SK-N-SH treated with all-trans-retinoic acid at 6 μM for 48 hours (cell line): ENCODE data around the gene KLC1.
A peak's percentile ranks its signal among the peaks of the same experiment; 100 is the strongest.
"Not testable (repeated sequence)": the region's sequence is repeated elsewhere in the genome, so short reads cannot be mapped to it uniquely, and the experiment has no call there.

Experiments used
- ATAC-seq: fragments of 200-7000 bp; cut with Tn5 transposase; 3 replicates; pipeline ENCODE4 v1.9.1; 2020; ENCODE audit warnings: mild to moderate bottlenecking, moderate library complexity
- ARNTL ChIP-seq: fragments of 450-650 bp; formaldehyde crosslinking; IDR thresholded peaks from 2 replicates; pipeline ENCODE4 v1.5.0; 2020; ENCODE audit warnings: low read depth, mild to moderate bottlenecking, moderate library complexity, borderline replicate concordance
- BACH2 ChIP-seq: fragments of 250-450 bp; sonication (Bioruptor Pico); IDR thresholded peaks from 2 replicates; pipeline ENCODE4 v1.9.0; 2021; ENCODE audit warnings: mild to moderate bottlenecking, borderline replicate concordance
- CSDC2 ChIP-seq: fragments of 250-450 bp; sonication (Bioruptor Pico); IDR thresholded peaks from 2 replicates; pipeline ENCODE4 v1.5.0; 2020; ENCODE audit warnings: mild to moderate bottlenecking, moderate library complexity
- ESRRG ChIP-seq: fragments of 250-450 bp; sonication (Bioruptor Pico); IDR thresholded peaks from 2 replicates; pipeline ENCODE4 v1.6.1; 2021; ENCODE audit warnings: mild to moderate bottlenecking
- GLIS3 ChIP-seq: fragments of 250-450 bp; sonication (Bioruptor Pico); IDR thresholded peaks from 2 replicates; pipeline ENCODE4 v1.5.0; 2020; ENCODE audit warnings: mild to moderate bottlenecking, moderate library complexity
- ISL1 ChIP-seq: fragments of 250-450 bp; sonication (Bioruptor Pico); IDR thresholded peaks from 2 replicates; pipeline ENCODE4 v2.1.2; 2022; ENCODE audit warnings: mild to moderate bottlenecking, moderate library complexity
- OSR1 ChIP-seq: fragments of 250-450 bp; sonication (Bioruptor Pico); IDR thresholded peaks from 2 replicates; pipeline ENCODE4 v1.8.0; 2022; ENCODE audit warnings: moderate library complexity, mild to moderate bottlenecking, inconsistent platforms
- PPARA ChIP-seq: fragments of 250-450 bp; sonication (Bioruptor Pico); IDR thresholded peaks from 2 replicates; pipeline ENCODE4 v1.5.0; 2020; ENCODE audit warnings: mild to moderate bottlenecking, borderline replicate concordance
- RARB ChIP-seq: fragments of 250-450 bp; sonication (Bioruptor Pico); IDR thresholded peaks from 2 replicates; pipeline ENCODE4 v1.8.0; 2021; ENCODE audit warnings: mild to moderate bottlenecking, moderate library complexity
- SNAI2 ChIP-seq: fragments of 250-450 bp; sonication (Bioruptor Pico); IDR thresholded peaks from 2 replicates; pipeline ENCODE4 v1.5.0; 2020; ENCODE audit warnings: mild to moderate bottlenecking, moderate library complexity
- TCF4 ChIP-seq: fragments of 250-450 bp; sonication (Bioruptor Pico); IDR thresholded peaks from 2 replicates; pipeline ENCODE4 v1.8.0; 2021; ENCODE audit warnings: mild to moderate bottlenecking, moderate library complexity, borderline replicate concordance
- TOX ChIP-seq: fragments of 250-450 bp; sonication (Bioruptor Pico); IDR thresholded peaks from 2 replicates; pipeline ENCODE4 v1.8.0; 2021; ENCODE audit warnings: mild to moderate bottlenecking, moderate library complexity, borderline replicate concordance
- ZC3H10 ChIP-seq: fragments of 250-450 bp; sonication (Bioruptor Pico); IDR thresholded peaks from 2 replicates; pipeline ENCODE4 v1.5.1; 2021; ENCODE audit warnings: mild to moderate bottlenecking, moderate library complexity
- ZFP30 ChIP-seq: fragments of 450-650 bp; formaldehyde crosslinking; IDR thresholded peaks from 2 replicates; pipeline ENCODE4 v1.5.0; 2022; ENCODE audit warnings: mild to moderate bottlenecking, moderate library complexity
- ZNF565 ChIP-seq: fragments of 450-650 bp; formaldehyde crosslinking; conservative IDR thresholded peaks from 2 replicates; pipeline ENCODE4 v1.5.0; 2020; ENCODE audit warnings: low read depth, mild to moderate bottlenecking, moderate library complexity
- ZNF8 ChIP-seq: fragments of 450-650 bp; formaldehyde crosslinking; IDR thresholded peaks from 2 replicates; pipeline ENCODE4 v1.5.0; 2020; ENCODE audit warnings: mild to moderate bottlenecking, moderate library complexity
- TF ChIP-seq, protein P1 (sequence below): fragments of 250-450 bp; sonication (Bioruptor Pico); IDR thresholded peaks from 2 replicates; pipeline ENCODE4 v1.5.1; 2021; ENCODE audit warnings: mild to moderate bottlenecking, moderate library complexity
- TF ChIP-seq, protein P2 (sequence below): fragments of 250-450 bp; sonication (Bioruptor Pico); IDR thresholded peaks from 2 replicates; pipeline ENCODE4 v1.8.0; 2020; ENCODE audit warnings: mild to moderate bottlenecking, moderate library complexity, borderline replicate concordance
- TF ChIP-seq, protein P3 (sequence below): fragments of 250-450 bp; sonication (Bioruptor Pico); IDR thresholded peaks from 2 replicates; pipeline ENCODE4 v1.8.0; 2021; ENCODE audit warnings: low read depth, mild to moderate bottlenecking, moderate library complexity, borderline replicate concordance

Gene KLC1

DNA sequence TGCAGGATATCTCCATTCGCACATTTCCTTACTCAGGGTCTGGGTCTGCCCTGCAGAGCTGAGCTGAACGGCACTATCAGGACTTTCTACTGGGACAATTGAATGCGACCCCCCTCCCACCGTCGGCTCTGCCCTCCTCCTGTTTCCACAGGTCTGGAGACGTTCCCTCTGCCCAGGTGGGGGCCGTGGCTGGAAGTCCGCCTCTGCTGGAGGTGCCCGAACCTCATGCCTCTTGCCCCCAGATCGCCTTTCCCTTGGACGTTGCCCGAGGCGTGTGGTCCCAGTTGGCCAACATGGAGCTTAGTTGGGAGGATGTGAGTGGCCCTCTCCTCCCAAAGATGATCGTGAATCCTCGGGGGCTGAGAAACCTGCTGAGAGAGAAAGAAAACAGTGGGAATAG, 21.2 kb upstream of the KLC1 start:
- TF ChIP-seq, protein P1, sequence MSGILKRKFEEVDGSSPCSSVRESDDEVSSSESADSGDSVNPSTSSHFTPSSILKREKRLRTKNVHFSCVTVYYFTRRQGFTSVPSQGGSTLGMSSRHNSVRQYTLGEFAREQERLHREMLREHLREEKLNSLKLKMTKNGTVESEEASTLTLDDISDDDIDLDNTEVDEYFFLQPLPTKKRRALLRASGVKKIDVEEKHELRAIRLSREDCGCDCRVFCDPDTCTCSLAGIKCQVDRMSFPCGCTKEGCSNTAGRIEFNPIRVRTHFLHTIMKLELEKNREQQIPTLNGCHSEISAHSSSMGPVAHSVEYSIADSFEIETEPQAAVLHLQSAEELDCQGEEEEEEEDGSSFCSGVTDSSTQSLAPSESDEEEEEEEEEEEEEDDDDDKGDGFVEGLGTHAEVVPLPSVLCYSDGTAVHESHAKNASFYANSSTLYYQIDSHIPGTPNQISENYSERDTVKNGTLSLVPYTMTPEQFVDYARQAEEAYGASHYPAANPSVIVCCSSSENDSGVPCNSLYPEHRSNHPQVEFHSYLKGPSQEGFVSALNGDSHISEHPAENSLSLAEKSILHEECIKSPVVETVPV (CRISPR knock-in tag) = no peak
- no peak for TF ChIP-seq ZNF8 (CRISPR knock-in tag)
- TF ChIP-seq GLIS3 (CRISPR knock-in tag) = no peak
- TF ChIP-seq PPARA = no peak
- TF ChIP-seq ZFP30 (CRISPR knock-in tag) = no peak
- TF ChIP-seq ZC3H10 = no peak
- TF ChIP-seq TOX (CRISPR knock-in tag) = no peak
- TF ChIP-seq ZNF565 (CRISPR knock-in tag) = no peak
- TF ChIP-seq BACH2 = no peak
- TF ChIP-seq, protein P2, sequence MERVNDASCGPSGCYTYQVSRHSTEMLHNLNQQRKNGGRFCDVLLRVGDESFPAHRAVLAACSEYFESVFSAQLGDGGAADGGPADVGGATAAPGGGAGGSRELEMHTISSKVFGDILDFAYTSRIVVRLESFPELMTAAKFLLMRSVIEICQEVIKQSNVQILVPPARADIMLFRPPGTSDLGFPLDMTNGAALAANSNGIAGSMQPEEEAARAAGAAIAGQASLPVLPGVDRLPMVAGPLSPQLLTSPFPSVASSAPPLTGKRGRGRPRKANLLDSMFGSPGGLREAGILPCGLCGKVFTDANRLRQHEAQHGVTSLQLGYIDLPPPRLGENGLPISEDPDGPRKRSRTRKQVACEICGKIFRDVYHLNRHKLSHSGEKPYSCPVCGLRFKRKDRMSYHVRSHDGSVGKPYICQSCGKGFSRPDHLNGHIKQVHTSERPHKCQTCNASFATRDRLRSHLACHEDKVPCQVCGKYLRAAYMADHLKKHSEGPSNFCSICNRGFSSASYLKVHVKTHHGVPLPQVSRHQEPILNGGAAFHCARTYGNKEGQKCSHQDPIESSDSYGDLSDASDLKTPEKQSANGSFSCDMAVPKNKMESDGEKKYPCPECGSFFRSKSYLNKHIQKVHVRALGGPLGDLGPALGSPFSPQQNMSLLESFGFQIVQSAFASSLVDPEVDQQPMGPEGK (CRISPR knock-in tag) = no peak
- TF ChIP-seq, protein P3, sequence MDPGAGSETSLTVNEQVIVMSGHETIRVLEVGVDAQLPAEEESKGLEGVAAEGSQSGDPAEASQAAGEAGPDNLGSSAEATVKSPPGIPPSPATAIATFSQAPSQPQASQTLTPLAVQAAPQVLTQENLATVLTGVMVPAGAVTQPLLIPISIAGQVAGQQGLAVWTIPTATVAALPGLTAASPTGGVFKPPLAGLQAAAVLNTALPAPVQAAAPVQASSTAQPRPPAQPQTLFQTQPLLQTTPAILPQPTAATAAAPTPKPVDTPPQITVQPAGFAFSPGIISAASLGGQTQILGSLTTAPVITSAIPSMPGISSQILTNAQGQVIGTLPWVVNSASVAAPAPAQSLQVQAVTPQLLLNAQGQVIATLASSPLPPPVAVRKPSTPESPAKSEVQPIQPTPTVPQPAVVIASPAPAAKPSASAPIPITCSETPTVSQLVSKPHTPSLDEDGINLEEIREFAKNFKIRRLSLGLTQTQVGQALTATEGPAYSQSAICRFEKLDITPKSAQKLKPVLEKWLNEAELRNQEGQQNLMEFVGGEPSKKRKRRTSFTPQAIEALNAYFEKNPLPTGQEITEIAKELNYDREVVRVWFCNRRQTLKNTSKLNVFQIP = no peak
- no peak for TF ChIP-seq OSR1 (CRISPR knock-in tag)
- no peak for TF ChIP-seq RARB (CRISPR knock-in tag)
- no peak for ATAC-seq

DNA sequence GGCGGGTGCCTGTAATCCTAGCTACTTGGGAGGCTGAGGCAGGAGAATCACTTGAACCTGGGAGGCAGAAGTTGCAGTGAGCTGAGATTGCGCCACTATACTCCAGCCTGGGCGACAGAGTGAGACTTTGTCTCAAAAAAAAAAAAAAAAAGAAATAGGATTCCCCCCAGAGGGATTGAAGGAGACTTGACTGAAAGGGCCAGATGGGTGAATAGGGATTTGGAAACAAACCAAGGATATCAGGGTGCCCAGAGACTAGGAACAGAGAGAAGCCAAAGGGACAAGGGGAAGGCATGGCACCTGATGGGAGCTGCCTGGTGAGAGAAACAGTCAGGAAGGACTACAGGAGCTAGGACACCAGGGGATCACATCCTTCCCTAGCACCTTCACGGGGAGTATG, 19.9 kb upstream of the KLC1 start:
- not testable (repeated sequence) for ATAC-seq

DNA sequence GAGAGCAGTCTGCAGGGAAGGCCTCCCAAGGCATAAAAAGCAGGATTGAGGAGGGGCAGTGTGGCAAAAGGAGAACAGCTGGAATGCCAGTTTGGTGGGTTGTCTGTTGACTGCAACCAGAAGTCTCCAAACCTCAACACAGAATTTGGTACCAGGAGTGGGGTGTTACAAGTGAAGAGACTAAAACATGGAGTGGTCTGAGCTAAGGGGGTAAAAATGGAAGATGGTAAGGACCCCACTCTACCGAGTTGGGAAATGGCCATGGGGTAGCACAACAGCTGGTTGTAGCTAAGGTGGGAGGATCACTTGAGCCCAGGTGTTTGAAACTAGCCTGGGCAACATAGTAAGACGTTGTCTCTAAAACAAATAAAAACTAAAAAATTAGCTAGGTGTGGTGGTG, 17.8 kb upstream of the KLC1 start:
- ATAC-seq = no peak
- TF ChIP-seq, protein P2 (CRISPR knock-in tag) = no peak
- TF ChIP-seq TCF4 (no peak), TOX (CRISPR knock-in tag) (no peak), ESRRG (no peak)

DNA sequence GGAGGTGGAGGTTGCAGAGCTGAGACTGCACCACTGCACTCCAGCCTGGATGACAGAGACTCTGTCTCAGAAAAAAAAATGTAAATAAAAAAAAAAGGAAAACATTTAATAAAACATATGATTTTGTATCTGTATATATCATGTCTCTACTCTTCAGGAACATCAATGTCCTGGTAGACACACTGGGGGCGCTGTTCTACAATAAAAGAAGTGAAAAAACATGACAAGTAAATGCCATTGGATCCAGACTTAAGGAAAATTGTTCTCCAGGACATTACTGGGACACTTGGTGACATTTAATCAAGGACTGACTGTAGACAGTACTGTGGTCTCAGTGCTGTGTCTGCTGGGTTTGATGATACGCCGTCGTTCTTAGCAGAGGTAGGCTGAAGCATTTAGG, 15.5 kb upstream of the KLC1 start:
- TF ChIP-seq ZC3H10 (no peak), OSR1 (CRISPR knock-in tag) (no peak)
- ATAC-seq = peak; percentile 59; the same call in 2 of the 3 replicates

DNA sequence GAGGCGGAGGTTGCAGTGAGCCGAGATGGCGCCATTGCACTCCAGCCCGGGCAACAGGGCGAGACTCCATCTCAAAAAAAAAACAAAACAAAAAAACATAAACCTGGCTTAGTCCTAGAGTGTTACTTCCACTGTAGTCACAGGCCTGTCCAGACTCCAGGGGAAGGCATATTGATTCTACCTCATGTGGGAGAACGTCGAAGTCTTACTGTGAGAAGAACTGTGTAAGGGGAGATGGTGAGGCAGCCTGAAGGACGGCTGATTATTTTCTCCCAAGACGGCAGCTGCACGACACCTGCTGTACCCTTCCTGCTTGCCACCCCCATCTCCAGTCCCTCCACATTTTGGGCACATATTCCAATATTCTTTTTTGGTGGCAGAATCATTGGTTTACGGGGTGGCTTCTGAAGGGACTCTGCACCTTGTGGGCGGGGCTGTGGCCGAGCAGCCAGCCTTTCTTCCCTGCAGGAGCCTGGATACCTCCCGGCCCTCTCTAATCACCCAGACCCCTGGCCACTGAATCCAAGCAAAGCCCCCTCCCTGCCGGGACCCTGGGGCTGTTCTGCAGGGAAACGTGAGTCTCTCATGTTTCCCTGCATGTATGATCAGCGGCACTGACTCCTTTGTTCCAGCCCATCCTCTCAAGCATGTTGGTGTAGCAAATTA, 12.2 kb upstream of the KLC1 start:
- ATAC-seq = no peak
- no peak for TF ChIP-seq GLIS3 (CRISPR knock-in tag)
- no peak for TF ChIP-seq OSR1 (CRISPR knock-in tag)
- no peak for TF ChIP-seq ARNTL (CRISPR knock-in tag)
- TF ChIP-seq RARB (CRISPR knock-in tag) = no peak
- no peak for TF ChIP-seq ZFP30 (CRISPR knock-in tag)

DNA sequence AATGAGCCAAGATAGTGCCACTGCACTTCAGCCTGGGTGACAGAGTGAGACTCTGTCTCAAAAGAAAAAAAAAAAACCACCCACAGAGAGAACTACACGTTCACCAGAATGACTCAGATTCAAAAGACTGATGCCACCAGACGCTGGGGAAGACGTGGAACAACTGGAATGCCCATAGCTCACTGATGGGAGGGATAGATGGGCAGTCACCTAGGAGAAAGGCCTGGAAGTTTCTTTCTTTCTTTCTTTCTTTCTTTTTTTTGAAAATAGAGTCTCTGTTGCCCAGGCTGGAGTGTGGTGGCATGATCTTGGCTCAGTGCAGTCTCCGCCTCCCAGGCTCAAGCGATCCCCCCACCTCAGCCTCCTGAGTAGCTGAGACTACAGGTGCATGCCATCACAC, 10.0 kb upstream of the KLC1 start:
- peak; percentile 70; the same call in 2 of the 3 replicates for ATAC-seq

DNA sequence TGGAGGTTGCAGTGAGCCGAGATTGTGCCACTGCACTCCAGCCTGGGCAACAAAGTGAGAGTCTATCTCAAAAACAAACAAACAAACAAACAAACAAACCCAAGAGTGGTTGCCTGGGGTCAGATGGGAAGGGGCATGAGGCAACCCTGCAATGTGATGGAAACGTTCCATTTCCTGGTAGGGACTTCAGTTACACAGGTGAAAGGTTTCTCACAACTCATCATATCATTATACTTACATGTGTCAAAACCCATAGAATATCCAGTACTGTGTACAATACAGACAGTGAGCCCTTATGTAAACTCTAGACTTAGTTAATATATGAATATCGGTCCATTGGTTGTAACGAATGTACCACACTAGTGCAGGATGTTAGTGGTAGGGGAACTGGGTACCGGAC, 7.2 kb upstream of the KLC1 start:
- no peak for ATAC-seq
- TF ChIP-seq SNAI2 (CRISPR knock-in tag) (no peak), ZNF565 (CRISPR knock-in tag) (no peak), TCF4 (no peak), CSDC2 (no peak), BACH2 (no peak)
- TF ChIP-seq, protein P2 (CRISPR knock-in tag) = no peak
- TF ChIP-seq, protein P1 (CRISPR knock-in tag) = no peak

More for the DNA sequence above, 10.0 kb upstream of the KLC1 start:
- no peak for TF ChIP-seq TCF4
- no peak for TF ChIP-seq ISL1
